ENCODE measurements around the gene LRFN4. TPM values are rescaled to one million over a fixed set of nuclear protein-coding genes. Genes with fewer than 3 reads are reported as not detected.
"Not testable (repeated sequence)": the region's sequence is repeated elsewhere in the genome, so short reads cannot be mapped to it uniquely, and the experiment has no call there.

The LRFN4 gene
- 10 to 100 TPM in 7 of 8 experiments, 1 to 10 TPM in 1; 7.7 to 45.9 (median 34.0) TPM for total RNA-seq

DNA sequence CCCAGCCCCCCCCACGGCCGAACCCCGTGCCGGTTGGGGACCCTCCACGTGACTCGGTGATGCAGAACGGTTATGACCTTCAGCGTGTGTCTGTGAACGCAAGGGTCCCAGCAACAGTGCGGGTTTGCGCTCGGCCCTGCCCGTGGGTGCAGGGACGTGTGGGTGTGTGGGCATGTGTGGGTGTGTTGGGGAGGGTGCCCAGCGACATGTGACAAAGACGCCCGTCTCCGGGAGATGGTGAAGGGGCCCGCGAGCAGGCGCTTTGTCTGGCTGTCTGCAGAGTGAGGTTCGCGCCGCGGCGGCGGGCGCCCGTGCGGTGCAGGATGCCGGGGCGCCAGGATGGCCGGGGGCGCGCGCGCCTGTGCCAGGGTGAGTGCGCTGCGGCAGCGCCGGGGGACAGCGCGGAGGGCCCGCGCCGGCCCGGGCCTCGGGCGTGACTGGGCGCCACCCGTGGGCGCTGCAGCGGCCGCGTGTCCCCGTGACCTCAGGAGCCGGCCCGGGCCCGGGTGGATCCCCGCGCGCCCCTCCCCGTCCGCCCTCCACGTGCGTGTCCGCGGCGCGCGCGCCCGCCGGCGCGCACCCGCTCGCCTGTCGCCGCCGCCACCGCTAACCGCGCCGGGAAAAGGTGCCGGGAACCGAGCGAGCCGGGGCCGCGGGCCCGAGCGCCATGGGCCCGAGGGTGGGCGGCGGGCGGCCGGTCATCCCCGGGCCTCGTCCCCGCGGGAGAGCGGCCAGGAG, at the start of gene LRFN4:
LRFN4 (plus strand) TSS at position 569 of the 738 bp plus-strand sequence. CDS start 681 bp downstream, outside the sequence.
- Histone ChIP-seq H3K4me1 (replicated peaks in 1 of 2) (peaks cover 10 to 12% of the 10 kb centered on the region in 2 donors), H3K4me3 (peak within 1 kb of the TSS; percentile 47 to 54 (median 51)), H3K27ac (peak within 1 kb of the TSS; percentile 72 to 84)
- 0% methylated on average over 5 of the region's 103 CpGs; no CpG with 5 or more reads in 9 of the 10 experiments for WGBS, 10 experiments
- in situ Hi-C loops (cut with MboI; ENCODE audit: low pct_unique_long_range_greater_than_20kb in 2 of 9, low sequenced_read_pairs in 9 of 9, unreplicated experiment in 9 of 9) = no loop called here
- peak; percentile 35 to 80 (median 76) for ATAC-seq (replicated peaks in 6 of 8)

DNA sequence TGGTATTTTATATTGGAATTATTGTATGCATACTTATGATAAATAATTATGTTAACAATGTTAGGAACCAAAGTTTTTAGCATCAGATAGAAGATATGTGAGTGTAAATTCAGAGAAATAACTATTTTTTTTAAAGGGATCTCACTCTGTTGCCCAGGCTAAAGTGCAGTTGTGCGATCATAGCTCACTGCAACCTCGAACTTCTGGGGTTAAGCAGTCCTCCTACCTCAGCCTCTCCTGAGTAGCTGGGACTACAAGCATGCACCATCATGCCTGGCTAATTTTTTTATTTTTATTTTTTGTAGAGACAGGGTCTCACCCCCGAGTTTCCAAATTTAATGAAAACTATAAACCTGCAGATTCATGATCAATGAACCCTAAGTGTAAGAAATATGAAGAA, 47.3 kb upstream of the LRFN4 start:
- in situ Hi-C loops (cut with MboI; ENCODE audit: low pct_unique_long_range_greater_than_20kb in 2 of 9, low sequenced_read_pairs in 9 of 9, unreplicated experiment in 9 of 9) = loop anchor here in 1 of 9 experiments (25.0 kb wide), 1 partner anchor 97 kb away; no protein-coding TSS in a partner anchor
- Histone ChIP-seq H3K4me3 (no peak overlapping the region), H3K4me1 (replicated peaks in 1 of 2) (no peaks in the 10 kb centered on the region), H3K27ac (no peak overlapping the region)
- no peak for ATAC-seq (replicated peaks in 6 of 8)
- WGBS, 10 experiments = 46 to 100% (median 85%) methylated on average over 1 to 3 of the region's 3 CpGs; no CpG with 5 or more reads in 1 of the 10 experiments

DNA sequence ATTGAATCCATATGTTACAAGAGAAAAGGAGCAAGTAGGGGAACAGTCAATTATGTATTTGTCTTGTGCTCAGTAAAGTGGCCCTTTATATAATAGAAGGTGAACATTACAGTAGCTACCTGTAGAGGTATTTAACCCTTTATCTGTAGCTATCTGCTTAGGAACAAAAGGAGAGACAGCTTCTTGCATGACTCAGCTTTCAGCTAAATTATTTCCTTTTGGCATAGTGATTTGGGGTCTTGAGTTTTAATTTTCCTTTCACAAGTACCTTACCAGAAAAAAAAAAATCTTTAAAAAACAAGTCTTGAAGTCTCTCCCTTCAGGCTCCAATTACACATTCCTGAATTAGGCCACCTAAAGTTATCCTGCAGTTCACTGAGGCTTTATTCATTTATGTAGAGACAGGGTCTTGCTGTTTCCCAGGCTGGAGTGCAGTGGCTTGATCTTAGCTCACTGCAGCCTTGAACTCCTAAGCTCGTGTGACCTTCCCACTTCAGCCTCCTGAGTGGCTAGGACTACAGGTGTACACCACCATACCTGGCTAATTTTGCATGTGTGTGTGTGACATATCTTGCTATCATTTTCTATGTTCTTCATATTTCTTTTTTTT, 46.2 kb upstream of the LRFN4 start:
- no peak for ATAC-seq (replicated peaks in 6 of 8)
- Histone ChIP-seq H3K4me1 (replicated peaks in 1 of 2) (no peaks in the 10 kb centered on the region), H3K27ac (no peak overlapping the region), H3K4me3 (no peak overlapping the region)
- in situ Hi-C loops (cut with MboI; ENCODE audit: low pct_unique_long_range_greater_than_20kb in 2 of 9, low sequenced_read_pairs in 9 of 9, unreplicated experiment in 9 of 9) = loop anchor here in 1 of 9 experiments (25.0 kb wide), 1 partner anchor 98 kb away; no protein-coding TSS in a partner anchor
- 82 to 100% (median 92%) methylated on average over 1 of the region's 1 CpG; no CpG with 5 or more reads in 6 of the 10 experiments for WGBS, 10 experiments

DNA sequence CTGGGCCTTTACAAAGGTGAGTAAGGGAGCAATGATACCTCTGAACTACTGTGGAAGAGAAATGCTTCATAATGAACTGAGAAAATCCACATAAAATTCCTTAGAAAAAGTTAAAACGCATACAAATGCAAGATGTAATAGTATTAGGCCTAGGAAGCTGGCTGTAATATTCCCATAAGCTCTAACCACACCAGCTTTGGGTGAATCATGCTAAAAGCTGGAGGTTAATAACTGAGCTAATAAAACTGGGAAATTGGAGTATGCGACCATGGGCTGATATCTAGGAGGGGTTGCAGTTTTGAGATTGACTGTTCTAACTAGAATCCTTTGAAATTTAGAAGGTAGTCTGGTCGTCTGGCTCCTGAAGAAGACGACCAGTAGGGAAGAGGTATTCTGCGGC, 42.2 kb upstream of the LRFN4 start:
- H3K4me3 ChIP-seq = no peak overlapping the region
- no peaks in the 10 kb centered on the region for H3K4me1 ChIP-seq (replicated peaks in 1 of 2)
- ATAC-seq (replicated peaks in 6 of 8) = no peak
- in situ Hi-C loops (cut with MboI; ENCODE audit: low pct_unique_long_range_greater_than_20kb in 2 of 9, low sequenced_read_pairs in 9 of 9, unreplicated experiment in 9 of 9) = loop anchor here in 1 of 9 experiments (25.0 kb wide), 1 partner anchor 102 kb away; no protein-coding TSS in a partner anchor
- H3K27ac ChIP-seq = no peak overlapping the region
- WGBS, 10 experiments = 59 to 85% (median 77%) methylated on average over 2 to 5 of the region's 5 CpGs; no CpG with 5 or more reads in 3 of the 10 experiments

DNA sequence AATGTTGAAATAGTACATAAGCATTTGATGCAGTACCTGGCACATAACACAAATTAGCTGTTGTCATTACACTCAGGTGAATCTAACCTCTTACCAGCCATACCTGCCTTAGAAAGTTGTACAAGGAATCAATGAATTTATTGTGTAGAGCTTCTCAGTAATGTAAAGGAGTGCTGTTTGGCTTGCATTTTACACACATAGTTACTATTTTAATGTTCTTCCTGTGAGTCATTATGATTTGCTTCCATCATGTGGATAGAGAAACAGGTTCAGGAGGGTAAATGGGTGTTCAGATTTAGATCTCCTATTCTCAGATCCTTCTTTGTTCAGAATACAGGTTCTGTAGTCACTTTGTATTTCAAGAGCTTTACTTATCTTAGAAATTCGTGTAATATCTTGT, 41.2 kb upstream of the LRFN4 start:
- 0 to 100% (median 73%) methylated on average over 1 of the region's 1 CpG; no CpG with 5 or more reads in 4 of the 10 experiments for WGBS, 10 experiments
- in situ Hi-C loops (cut with MboI; ENCODE audit: low pct_unique_long_range_greater_than_20kb in 2 of 9, low sequenced_read_pairs in 9 of 9, unreplicated experiment in 9 of 9) = loop anchor here in 1 of 9 experiments (25.0 kb wide), 1 partner anchor 103 kb away; no protein-coding TSS in a partner anchor
- ATAC-seq (replicated peaks in 6 of 8) = peak in 2 of 8 experiments; percentile 40 to 43

DNA sequence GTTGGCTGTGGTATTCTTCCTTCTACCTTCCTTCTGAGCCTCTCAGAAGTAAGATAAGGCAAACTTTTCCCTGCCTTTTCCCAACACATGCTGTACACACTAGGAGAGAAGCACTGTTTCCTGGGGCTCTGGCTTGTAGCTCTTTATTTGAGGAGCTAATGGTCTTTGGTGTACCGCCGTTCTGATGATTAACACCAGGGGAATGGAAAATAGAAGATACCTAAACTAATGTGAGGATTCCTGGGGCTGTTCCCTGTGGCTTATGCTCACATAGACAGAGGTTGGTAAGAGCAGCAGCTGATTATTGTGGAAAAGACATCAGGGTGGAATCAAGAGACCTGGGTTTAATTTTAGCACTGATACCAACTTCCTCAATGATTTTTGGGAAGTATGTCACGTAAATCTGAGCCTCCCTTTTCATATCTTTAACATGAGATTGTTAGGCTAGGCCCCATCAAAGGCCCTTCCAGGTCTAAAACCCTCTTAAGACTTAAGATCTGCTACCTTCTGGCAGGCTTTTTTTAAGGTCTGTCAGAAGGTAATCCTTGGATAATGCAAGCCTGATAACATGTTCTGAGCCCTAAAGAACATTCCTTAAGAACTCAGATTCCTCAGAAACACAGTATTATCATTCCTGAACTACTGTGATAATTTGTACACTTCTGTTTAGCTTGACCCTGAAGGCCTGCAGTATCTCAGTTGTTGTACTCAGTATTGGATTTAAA, 38.5 kb upstream of the LRFN4 start:
- H3K4me1 ChIP-seq (replicated peaks in 1 of 2) = no peaks in the 10 kb centered on the region
- in situ Hi-C loops (cut with MboI; ENCODE audit: low pct_unique_long_range_greater_than_20kb in 2 of 9, low sequenced_read_pairs in 9 of 9, unreplicated experiment in 9 of 9) = loop anchor here in 1 of 9 experiments (25.0 kb wide), 1 partner anchor 106 kb away; no protein-coding TSS in a partner anchor
- no peak for ATAC-seq (replicated peaks in 6 of 8)
- no peak overlapping the region for H3K4me3 ChIP-seq
- WGBS, 10 experiments = 83 to 100% (median 92%) methylated on average over 1 to 3 of the region's 3 CpGs; no CpG with 5 or more reads in 5 of the 10 experiments
- H3K27ac ChIP-seq = no peak overlapping the region

More for the DNA sequence above, 41.2 kb upstream of the LRFN4 start:
- no peak overlapping the region for H3K4me3 ChIP-seq
- H3K27ac ChIP-seq = no peak overlapping the region
- no peaks in the 10 kb centered on the region for H3K4me1 ChIP-seq (replicated peaks in 1 of 2)

DNA sequence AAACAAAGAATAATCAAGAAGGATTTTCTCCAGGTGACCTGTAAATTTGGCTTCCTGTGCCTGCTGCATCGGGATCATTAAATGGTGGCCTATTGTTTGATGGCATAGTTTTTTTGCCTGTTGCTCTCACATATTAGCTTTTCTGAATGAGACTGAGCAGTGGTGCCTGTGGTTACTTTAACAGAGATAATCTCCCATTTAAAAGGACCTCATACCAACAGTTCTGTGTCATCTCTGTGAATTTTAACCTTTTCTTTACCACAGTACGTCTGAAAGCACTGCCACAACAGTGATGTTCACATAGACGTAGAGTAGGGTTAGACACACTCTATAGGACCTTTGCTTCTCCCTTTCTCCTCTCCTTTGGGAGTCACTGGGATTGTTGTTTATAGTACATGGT, 36.5 kb upstream of the LRFN4 start:
- ATAC-seq (replicated peaks in 6 of 8) = no peak
- in situ Hi-C loops (cut with MboI; ENCODE audit: low pct_unique_long_range_greater_than_20kb in 2 of 9, low sequenced_read_pairs in 9 of 9, unreplicated experiment in 9 of 9) = loop anchor here in 1 of 9 experiments (25.0 kb wide), 1 partner anchor 108 kb away; no protein-coding TSS in a partner anchor
- H3K4me3 ChIP-seq = no peak overlapping the region
- 57 to 100% (median 71%) methylated on average over 1 to 3 of the region's 3 CpGs; no CpG with 5 or more reads in 4 of the 10 experiments for WGBS, 10 experiments
- H3K4me1 ChIP-seq (replicated peaks in 1 of 2) = no peaks in the 10 kb centered on the region
- H3K27ac ChIP-seq = no peak overlapping the region

DNA sequence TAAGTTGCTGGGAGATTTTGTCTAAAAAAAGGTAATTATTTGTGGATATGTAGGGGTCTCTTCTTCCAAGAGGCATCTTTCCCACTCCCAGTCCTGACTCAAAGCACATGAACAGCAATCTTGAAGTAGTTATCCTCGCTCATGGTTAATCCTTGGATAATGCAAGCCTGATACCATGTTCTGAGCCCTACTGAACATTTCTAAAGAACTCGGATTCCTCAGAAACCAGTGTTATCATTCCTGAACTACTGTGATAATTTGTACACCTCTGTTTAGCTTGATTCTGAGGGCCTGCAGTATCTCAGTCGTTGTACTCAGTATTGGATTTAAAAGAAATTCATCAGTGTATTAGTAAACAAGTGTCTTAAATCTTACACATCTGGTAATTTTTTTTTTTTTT, 36.0 kb upstream of the LRFN4 start:
- H3K27ac ChIP-seq = no peak overlapping the region
- 27 to 100% (median 76%) methylated on average over 1 to 3 of the region's 3 CpGs; no CpG with 5 or more reads in 2 of the 10 experiments for whole genome bisulfite sequencing, 10 experiments
- H3K4me3 ChIP-seq = no peak overlapping the region
- in situ Hi-C loops (cut with MboI; ENCODE audit: low pct_unique_long_range_greater_than_20kb in 2 of 9, low sequenced_read_pairs in 9 of 9, unreplicated experiment in 9 of 9) = loop anchor here in 1 of 9 experiments (25.0 kb wide), 1 partner anchor 109 kb away; no protein-coding TSS in a partner anchor
- ATAC-seq (replicated peaks in 6 of 8) = no peak
- no peaks in the 10 kb centered on the region for H3K4me1 ChIP-seq (replicated peaks in 1 of 2)

DNA sequence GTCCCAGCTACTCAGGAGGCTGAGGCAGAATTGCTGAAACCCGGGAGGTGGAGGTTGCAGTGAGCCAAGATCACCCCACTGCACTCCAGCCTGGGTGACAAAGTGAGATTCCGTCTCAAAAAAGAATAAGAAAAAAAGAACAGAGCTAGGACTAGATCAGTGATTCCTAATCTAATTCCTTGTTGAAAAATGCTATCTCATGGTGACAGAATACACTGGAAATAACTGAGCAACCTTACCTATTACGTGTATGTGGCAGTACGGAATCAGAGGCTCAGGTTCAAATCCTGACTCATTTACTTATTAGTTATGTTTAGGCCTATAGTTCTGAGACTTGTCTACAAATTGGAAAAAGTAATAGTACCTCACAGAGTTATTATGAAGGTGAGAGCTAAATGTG, 33.2 kb upstream of the LRFN4 start:
- Histone ChIP-seq H3K27ac (no peak overlapping the region), H3K4me1 (replicated peaks in 1 of 2) (no peaks in the 10 kb centered on the region), H3K4me3 (no peak overlapping the region)
- 83 to 100% (median 100%) methylated on average over 1 to 3 of the region's 4 CpGs; no CpG with 5 or more reads in 3 of the 10 experiments for WGBS, 10 experiments
- in situ Hi-C loops (cut with MboI; ENCODE audit: low pct_unique_long_range_greater_than_20kb in 2 of 9, low sequenced_read_pairs in 9 of 9, unreplicated experiment in 9 of 9) = loop anchor here in 1 of 9 experiments (25.0 kb wide), 1 partner anchor 111 kb away; no protein-coding TSS in a partner anchor
- ATAC-seq (replicated peaks in 6 of 8) = no peak

DNA sequence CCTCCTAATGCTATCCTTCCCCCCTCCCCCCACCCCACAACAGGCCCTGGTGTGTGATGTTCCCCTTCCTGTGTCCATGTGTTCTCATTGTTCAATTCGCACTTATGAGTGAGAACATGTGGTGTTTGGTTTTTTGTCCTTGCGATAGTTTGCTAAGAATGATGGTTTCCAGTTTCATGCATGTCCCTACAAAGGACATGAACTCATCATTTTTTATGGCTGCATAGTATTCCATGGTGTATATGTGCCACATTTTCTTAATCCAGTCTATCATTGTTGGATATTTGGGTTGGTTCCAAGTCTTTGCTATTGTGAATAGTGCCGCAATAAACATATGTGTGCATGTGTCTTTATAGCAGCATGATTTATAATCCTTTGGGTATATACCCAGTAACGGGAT, 32.3 kb upstream of the LRFN4 start:
- not testable (repeated sequence) for H3K4me3 ChIP-seq; H3K4me1 ChIP-seq (replicated peaks in 1 of 2); ATAC-seq (replicated peaks in 6 of 8); H3K27ac ChIP-seq
- in situ Hi-C loops (cut with MboI; ENCODE audit: low pct_unique_long_range_greater_than_20kb in 2 of 9, low sequenced_read_pairs in 9 of 9, unreplicated experiment in 9 of 9) = loop anchor here in 1 of 9 experiments (25.0 kb wide), 1 partner anchor 112 kb away; no protein-coding TSS in a partner anchor
- 100% methylated on average over 1 of the region's 4 CpGs; no CpG with 5 or more reads in 9 of the 10 experiments for WGBS, 10 experiments

DNA sequence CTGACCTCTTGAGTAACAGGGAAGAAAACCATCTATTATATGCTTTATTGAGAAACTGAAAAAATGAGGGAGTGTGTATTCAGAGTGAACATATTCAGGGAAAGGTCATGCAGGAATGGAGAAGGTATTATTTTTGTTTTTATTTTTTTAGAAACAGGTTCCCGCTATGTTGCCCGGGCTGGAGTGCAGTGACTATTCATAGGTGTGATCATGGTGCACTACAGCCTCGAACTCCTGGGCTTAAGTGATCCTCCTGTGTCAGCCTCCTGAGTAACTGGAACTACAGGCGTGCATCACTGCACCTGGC, 22.4 kb upstream of the LRFN4 start:
- no peak for ATAC-seq (replicated peaks in 6 of 8)
- WGBS, 10 experiments = 0 to 100% (median 63%) methylated on average over 1 to 4 of the region's 4 CpGs; no CpG with 5 or more reads in 2 of the 10 experiments
- Histone ChIP-seq H3K4me1 (replicated peaks in 1 of 2) (no peaks in the 10 kb centered on the region), H3K27ac (no peak overlapping the region), H3K4me3 (no peak overlapping the region)
- in situ Hi-C loops (cut with MboI; ENCODE audit: low pct_unique_long_range_greater_than_20kb in 2 of 9, low sequenced_read_pairs in 9 of 9, unreplicated experiment in 9 of 9) = loop anchor here in 5 of 9 experiments (5.0 to 25.0 kb wide), 3 partner anchors 140 to 422 kb away; partner anchors contain the start of gene NPAS4 (in 1 of the 5)

DNA sequence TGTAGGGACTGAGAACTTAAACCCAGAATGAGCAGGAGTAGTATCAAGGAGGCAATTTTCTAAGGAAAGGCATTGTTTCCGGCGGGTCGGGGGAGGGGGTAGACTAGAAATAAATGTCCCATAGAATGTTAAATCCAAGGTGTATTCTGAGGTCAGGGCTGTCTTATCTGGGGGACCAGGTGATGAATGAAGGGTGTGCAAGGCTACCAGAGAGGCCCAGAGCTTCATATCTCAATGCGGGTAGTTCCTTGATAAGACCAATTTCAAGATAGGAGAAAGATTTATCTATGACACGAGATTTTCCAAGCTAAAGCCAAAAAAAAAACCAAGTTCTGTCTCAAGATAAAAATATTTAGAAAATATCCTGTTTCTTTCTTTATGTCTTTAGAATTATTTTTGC, 21.9 kb upstream of the LRFN4 start:
- Histone ChIP-seq H3K4me3 (no peak overlapping the region), H3K27ac (no peak overlapping the region), H3K4me1 (replicated peaks in 1 of 2) (no peaks in the 10 kb centered on the region)
- in situ Hi-C loops (cut with MboI; ENCODE audit: low pct_unique_long_range_greater_than_20kb in 2 of 9, low sequenced_read_pairs in 9 of 9, unreplicated experiment in 9 of 9) = loop anchor here in 5 of 9 experiments (5.0 to 25.0 kb wide), 3 partner anchors 140 to 423 kb away; partner anchors contain the start of gene NPAS4 (in 1 of the 5)
- 67 to 100% (median 91%) methylated on average over 1 to 4 of the region's 5 CpGs; no CpG with 5 or more reads in 2 of the 10 experiments for WGBS, 10 experiments
- ATAC-seq (replicated peaks in 6 of 8) = no peak
